IPS-15b (cell line): ENCODE results near the gene GABRA1.

Source experiments
- H3K27me3 ChIP-seq: one replicate; pipeline ENCODE4 v1.6.1; 2013; ENCODE audit warnings: low read length; ENCODE audit not compliant: control insufficient read depth, insufficient read depth
- H3K36me3 ChIP-seq: one replicate; pipeline ENCODE4 v1.6.1; 2013; ENCODE audit warnings: low read length; ENCODE audit not compliant: control insufficient read depth, insufficient read depth
- H3K4me1 ChIP-seq: one replicate; pipeline ENCODE4 v1.6.1; 2013; ENCODE audit warnings: mild to moderate bottlenecking, low read length; ENCODE audit not compliant: control insufficient read depth, insufficient read depth
- H3K4me3 ChIP-seq: one replicate; pipeline ENCODE4 v1.5.1; 2013; ENCODE audit warnings: low read depth, low read length
- H3K9ac ChIP-seq: one replicate; pipeline ENCODE4 v1.6.1; 2013; ENCODE audit warnings: low read depth, mild to moderate bottlenecking, low read length
- H3K9me3 ChIP-seq: one replicate; pipeline ENCODE4 v1.6.1; 2013; ENCODE audit warnings: mild to moderate bottlenecking, low read length; ENCODE audit not compliant: control insufficient read depth, insufficient read depth

The GABRA1 gene

GRCh38 chr5:161895514-161895913 lies 47.6 kb downstream of the GABRA1 start:
- Histone ChIP-seq H3K9me3 (no peaks in the 10 kb centered on the region), H3K9ac (no peak overlapping the region), H3K27me3 (no peaks in the 10 kb centered on the region), H3K36me3 (no peaks in the 10 kb centered on the region), H3K4me1 (peaks cover under 1% of the 10 kb centered on the region), H3K4me3 (no peak overlapping the region)

GRCh38 chr5:161897033-161897432 lies 49.1 kb downstream of the GABRA1 start:
- no peaks in the 10 kb centered on the region for H3K27me3 ChIP-seq
- no peak overlapping the region for H3K9ac ChIP-seq
- no peak overlapping the region for H3K4me3 ChIP-seq
- H3K9me3 ChIP-seq = no peaks in the 10 kb centered on the region
- H3K4me1 ChIP-seq = no peaks in the 10 kb centered on the region
- no peaks in the 10 kb centered on the region for H3K36me3 ChIP-seq

GRCh38 chr5:161899590-161899989 lies 51.7 kb downstream of the GABRA1 start:
- Histone ChIP-seq H3K4me1 (no peaks in the 10 kb centered on the region), H3K27me3 (no peaks in the 10 kb centered on the region), H3K9me3 (no peaks in the 10 kb centered on the region)

GRCh38 chr5:161900981-161901380 lies 53.1 kb downstream of the GABRA1 start:
- H3K36me3 ChIP-seq = no peaks in the 10 kb centered on the region
- H3K27me3 ChIP-seq = no peaks in the 10 kb centered on the region
- no peak overlapping the region for H3K9ac ChIP-seq
- no peak overlapping the region for H3K4me3 ChIP-seq
- no peaks in the 10 kb centered on the region for H3K9me3 ChIP-seq
- no peaks in the 10 kb centered on the region for H3K4me1 ChIP-seq

More at GRCh38 chr5:161899590-161899989, 51.7 kb downstream of the GABRA1 start:
- Histone ChIP-seq H3K36me3 (no peaks in the 10 kb centered on the region), H3K9ac (no peak overlapping the region), H3K4me3 (no peak overlapping the region)

- no peaks in the 10 kb centered on the region for H3K36me3 ChIP-seq
Observed at GRCh38 chr5:161921781-161922180, 73.9 kb downstream of the GABRA1 start.

GRCh38 chr5:161924270-161924669 lies 76.3 kb downstream of the GABRA1 start:
- H3K27me3 ChIP-seq = no peaks in the 10 kb centered on the region

More at GRCh38 chr5:161921781-161922180, 73.9 kb downstream of the GABRA1 start:
- Histone ChIP-seq H3K9ac (no peak overlapping the region), H3K27me3 (no peaks in the 10 kb centered on the region), H3K4me1 (no peaks in the 10 kb centered on the region), H3K4me3 (no peak overlapping the region), H3K9me3 (no peaks in the 10 kb centered on the region)

GRCh38 chr5:161925960-161926359 lies 78.0 kb downstream of the GABRA1 start:
- Histone ChIP-seq H3K27me3 (no peaks in the 10 kb centered on the region), H3K9me3 (no peaks in the 10 kb centered on the region), H3K36me3 (no peaks in the 10 kb centered on the region), H3K9ac (no peak overlapping the region), H3K4me1 (no peaks in the 10 kb centered on the region), H3K4me3 (no peak overlapping the region)

More at GRCh38 chr5:161924270-161924669, 76.3 kb downstream of the GABRA1 start:
- Histone ChIP-seq H3K9me3 (no peaks in the 10 kb centered on the region), H3K36me3 (no peaks in the 10 kb centered on the region), H3K4me1 (no peaks in the 10 kb centered on the region), H3K9ac (no peak overlapping the region), H3K4me3 (no peak overlapping the region)

GRCh38 chr5:161934486-161934885 lies 86.6 kb downstream of the GABRA1 start:
- H3K9me3 ChIP-seq = no peaks in the 10 kb centered on the region
- no peak overlapping the region for H3K4me3 ChIP-seq
- no peaks in the 10 kb centered on the region for H3K27me3 ChIP-seq
- H3K4me1 ChIP-seq = no peaks in the 10 kb centered on the region
- no peaks in the 10 kb centered on the region for H3K36me3 ChIP-seq
- no peak overlapping the region for H3K9ac ChIP-seq

- no peaks in the 10 kb centered on the region for H3K4me1 ChIP-seq
- no peak overlapping the region for H3K4me3 ChIP-seq
- no peaks in the 10 kb centered on the region for H3K27me3 ChIP-seq
Observed at GRCh38 chr5:161944974-161945373, 97.1 kb downstream of the GABRA1 start.

GRCh38 chr5:161946911-161947310 lies 99.0 kb downstream of the GABRA1 start:
- Histone ChIP-seq H3K36me3 (no peaks in the 10 kb centered on the region), H3K4me3 (no peak overlapping the region), H3K27me3 (no peaks in the 10 kb centered on the region), H3K9ac (no peak overlapping the region), H3K9me3 (no peaks in the 10 kb centered on the region), H3K4me1 (no peaks in the 10 kb centered on the region)

More at GRCh38 chr5:161944974-161945373, 97.1 kb downstream of the GABRA1 start:
- Histone ChIP-seq H3K9me3 (no peaks in the 10 kb centered on the region), H3K9ac (no peak overlapping the region), H3K36me3 (no peaks in the 10 kb centered on the region)
